BE2C (cell line): ENCODE data around the gene INO80B.
"Not testable (repeated sequence)": the region's sequence is repeated elsewhere in the genome, so short reads cannot be mapped to it uniquely, and the experiment has no call there.

Experiments used
- DNase-seq: peaks from one replicate; pipeline ENCODE4 v3.0.0-alpha.2; 2020
- H3K27me3 ChIP-seq: fragments of 250-450 bp; sonication (Bioruptor Pico); 2 replicates; pipeline ENCODE4 v1.5.1; 2020; ENCODE audit warnings: mild to moderate bottlenecking
- H3K36me3 ChIP-seq: fragments of 250-450 bp; sonication (Bioruptor Pico); 2 replicates; pipeline ENCODE4 v1.5.1; 2020; ENCODE audit warnings: mild to moderate bottlenecking
- H3K4me1 ChIP-seq: fragments of 250-450 bp; sonication (Bioruptor Pico); 2 replicates; pipeline ENCODE4 v1.5.1; 2020
- H3K4me3 ChIP-seq: 2 replicates; pipeline ENCODE4 v1.5.1; 2011; ENCODE audit warnings: low read depth, low read length
- H3K9me3 ChIP-seq: fragments of 250-450 bp; sonication (Bioruptor Pico); 2 replicates; pipeline ENCODE4 v1.5.1; 2020
- CTCF ChIP-seq: IDR thresholded peaks from 2 replicates; pipeline ENCODE4 v1.5.1; 2012; ENCODE audit warnings: mild to moderate bottlenecking, low read depth, low read length

INO80B gene

GRCh38 chr2:74462054-74462785 is 7.3 kb downstream of the INO80B start:
- no peak for TF ChIP-seq CTCF
- H3K9me3 ChIP-seq, result no peaks in the 10 kb centered on the region
- no peaks in the 10 kb centered on the region; the same call in 1 of the 2 replicates for H3K36me3 ChIP-seq
- DNase-seq, result no peak
- no peaks in the 10 kb centered on the region for H3K27me3 ChIP-seq
- no peaks in the 10 kb centered on the region for H3K4me1 ChIP-seq
- H3K4me3 ChIP-seq, result no peak overlapping the region

- Histone ChIP-seq H3K9me3 (no peaks in the 10 kb centered on the region), H3K27me3 (no peaks in the 10 kb centered on the region), H3K36me3 (no peaks in the 10 kb centered on the region; the same call in 1 of the 2 replicates), H3K4me3 (no peak overlapping the region), H3K4me1 (no peaks in the 10 kb centered on the region)
- TF ChIP-seq CTCF, result no peak
- DNase-seq, result no peak
Measured at GRCh38 chr2:74462786-74463105, 7.9 kb downstream of the INO80B start.

GRCh38 chr2:74464406-74464805 is 9.5 kb downstream of the INO80B start:
- no peaks in the 10 kb centered on the region for H3K27me3 ChIP-seq
- H3K4me1 ChIP-seq, result no peaks in the 10 kb centered on the region
- no peaks in the 10 kb centered on the region; the same call in 1 of the 2 replicates for H3K36me3 ChIP-seq
- TF ChIP-seq CTCF, result no peak
- H3K9me3 ChIP-seq, result no peaks in the 10 kb centered on the region
- H3K4me3 ChIP-seq, result peak overlapping the region; percentile 70
- DNase-seq, result no peak

GRCh38 chr2:74470742-74471141 is 15.9 kb downstream of the INO80B start:
- H3K4me3 ChIP-seq, H3K9me3 ChIP-seq, H3K36me3 ChIP-seq, H3K27me3 ChIP-seq, DNase-seq, H3K4me1 ChIP-seq: not testable (repeated sequence)

- Histone ChIP-seq H3K9me3 (no peaks in the 10 kb centered on the region), H3K4me3 (peak overlapping the region; percentile 79), H3K4me1 (no peaks in the 10 kb centered on the region), H3K27me3 (no peaks in the 10 kb centered on the region), H3K36me3 (no peaks in the 10 kb centered on the region; the same call in 1 of the 2 replicates)
- no peak for TF ChIP-seq CTCF
- DNase-seq, result no peak
Measured at GRCh38 chr2:74471332-74472065, 16.6 kb downstream of the INO80B start.

- no peak for TF ChIP-seq CTCF
- no peaks in the 10 kb centered on the region for H3K27me3 ChIP-seq
- peak; percentile 89 for DNase-seq
- H3K9me3 ChIP-seq, result no peaks in the 10 kb centered on the region
- H3K4me1 ChIP-seq, result no peaks in the 10 kb centered on the region
- peak within 1 kb of the TSS; percentile 79 for H3K4me3 ChIP-seq
- H3K36me3 ChIP-seq, result no peaks in the 10 kb centered on the region; the same call in 1 of the 2 replicates
Measured at GRCh38 chr2:74472086-74472944, 17.4 kb downstream of the INO80B start, which contains the start of gene MRPL53. TSS of gene MRPL53 (minus strand) at chr2:74472680. CDS start at chr2:74472660, 20 bp downstream.
